Parathyroid adenoma (tissue), 2 donors: Measurements from ENCODE around the gene DHX30.

Source experiments
- H2AFZ ChIP-seq: fragments of 300-600 bp; sonication (generic); one replicate; pipeline ENCODE4 v1.7.0; 2017; ENCODE audit warnings: antibody characterized with exemption, mild to moderate bottlenecking
- H3K27ac ChIP-seq: fragments of 300-600 bp; sonication (generic); one replicate; pipeline ENCODE4 v1.7.0; 2017
- H3K27me3 ChIP-seq: fragments of 300-600 bp; sonication (generic); one replicate; pipeline ENCODE4 v1.7.0; 2017; ENCODE audit warnings: low read length; ENCODE audit not compliant: control insufficient read depth, insufficient read depth
- H3K36me3 ChIP-seq: fragments of 300-600 bp; sonication (generic); one replicate; pipeline ENCODE4 v1.7.0; 2017; ENCODE audit warnings: low read length; ENCODE audit not compliant: control insufficient read depth, insufficient read depth
- H3K4me1 ChIP-seq: fragments of 300-600 bp; sonication (generic); one replicate; pipeline ENCODE4 v1.7.0; 2017; ENCODE audit warnings: control low read depth
- H3K4me2 ChIP-seq: fragments of 300-600 bp; sonication (generic); one replicate; pipeline ENCODE4 v1.7.0; 2017; ENCODE audit warnings: low read length
- H3K4me3 ChIP-seq: fragments of 300-600 bp; sonication (generic); one replicate; pipeline ENCODE4 v1.7.0; 2017; ENCODE audit warnings: low read depth, low read length
- H3K79me2 ChIP-seq: fragments of 300-600 bp; sonication (generic); one replicate; pipeline ENCODE4 v1.7.0; 2017; ENCODE audit warnings: control low read depth
- H3K9ac ChIP-seq: fragments of 300-600 bp; sonication (generic); one replicate; pipeline ENCODE4 v1.7.0; 2017; ENCODE audit warnings: mild to moderate bottlenecking
- H3K9me3 ChIP-seq: fragments of 300-600 bp; sonication (generic); one replicate; pipeline ENCODE4 v1.7.0; 2017; ENCODE audit warnings: low read length; ENCODE audit not compliant: control insufficient read depth
- CTCF ChIP-seq: fragments of 300-600 bp; sonication (generic); IDR thresholded peaks from one replicate; pipeline ENCODE4 v1.7.0; 2017; ENCODE audit warnings: antibody characterized with exemption, mild to moderate bottlenecking
- donor health status: primary hyperparathyroidism.

Gene DHX30

GRCh38 chr3:47888986-47889757, 86.2 kb downstream of the DHX30 start:
- Histone ChIP-seq H3K9ac (no peak overlapping the region), H3K27me3 (no peaks in the 10 kb centered on the region), H3K36me3 (no peaks in the 10 kb centered on the region), H3K4me1 (no peaks in the 10 kb centered on the region), H3K4me2 (no peak overlapping the region), H3K79me2 (no peaks in the 10 kb centered on the region), H2AFZ (no peak overlapping the region), H3K4me3 (no peak overlapping the region), H3K27ac (no peak overlapping the region), H3K9me3 (no peaks in the 10 kb centered on the region)
- no peak for TF ChIP-seq CTCF

GRCh38 chr3:47890126-47890827, 87.3 kb downstream of the DHX30 start:
- Histone ChIP-seq H3K4me1 (no peaks in the 10 kb centered on the region), H3K36me3 (no peaks in the 10 kb centered on the region), H3K4me2 (no peak overlapping the region), H3K27ac (peak overlapping the region; percentile 5), H3K79me2 (no peaks in the 10 kb centered on the region), H3K27me3 (no peaks in the 10 kb centered on the region), H3K9ac (no peak overlapping the region), H3K4me3 (no peak overlapping the region), H3K9me3 (no peaks in the 10 kb centered on the region), H2AFZ (no peak overlapping the region)
- no peak for TF ChIP-seq CTCF

GRCh38 chr3:47890828-47891612, 88.1 kb downstream of the DHX30 start:
- no peak overlapping the region for H3K4me2 ChIP-seq
- no peaks in the 10 kb centered on the region for H3K4me1 ChIP-seq
- H3K4me3 ChIP-seq, result no peak overlapping the region
- no peaks in the 10 kb centered on the region for H3K9me3 ChIP-seq
- no peak for TF ChIP-seq CTCF
- no peak overlapping the region for H3K9ac ChIP-seq
- no peaks in the 10 kb centered on the region for H3K79me2 ChIP-seq
- no peaks in the 10 kb centered on the region for H3K36me3 ChIP-seq
- H3K27me3 ChIP-seq, result no peaks in the 10 kb centered on the region
- H2AFZ ChIP-seq, result no peak overlapping the region
- no peak overlapping the region for H3K27ac ChIP-seq

GRCh38 chr3:47891613-47892005, 88.7 kb downstream of the DHX30 start:
- Histone ChIP-seq H3K4me1 (no peaks in the 10 kb centered on the region), H3K36me3 (no peaks in the 10 kb centered on the region), H3K27me3 (no peaks in the 10 kb centered on the region), H3K9me3 (no peaks in the 10 kb centered on the region), H3K27ac (no peak overlapping the region), H3K79me2 (no peaks in the 10 kb centered on the region), H3K4me3 (no peak overlapping the region), H3K4me2 (no peak overlapping the region), H2AFZ (no peak overlapping the region), H3K9ac (no peak overlapping the region)
- no peak for TF ChIP-seq CTCF
